Heart left ventricle (tissue), 16 donors: ENCODE data around the gene FRMD8. TPM values are rescaled to one million over a fixed set of nuclear protein-coding genes. Genes with fewer than 3 reads are reported as not detected.
A peak's percentile ranks its signal among the peaks of the same experiment; 100 is the strongest.

Experiments used
- ATAC-seq, 4 donors: fragments of 200-7000 bp; cut with Tn5 transposase; one replicate each; pipeline ENCODE4 v1.9.1; 2020 to 2022; ENCODE audit warnings: moderate library complexity in 4 of 4, mild to moderate bottlenecking in 3 of 4, moderate number of reproducible peaks in 1 of 4
- DNase-seq, 5 donors: peaks; one replicate each; pipeline ENCODE4 v3.0.0-alpha.2; 2020
- H3K27ac ChIP-seq, 12 donors: fragments of 200-600 bp; sonication (generic) in 4 of 12; one replicate each; pipeline versions ENCODE4 v1.5.0 to v1.8.0; 2016 to 2022; ENCODE audit warnings: mild to moderate bottlenecking in 2 of 12
- H3K27me3 ChIP-seq, 9 donors: fragments of 200-600 bp; sonication (generic) in 2 of 9; one replicate each; pipeline versions ENCODE4 v1.5.1 to v1.8.0; 2016 to 2022; ENCODE audit warnings: mild to moderate bottlenecking in 3 of 9
- H3K36me3 ChIP-seq, 9 donors: fragments of 200-600 bp; sonication (generic) in 2 of 9; one replicate each; pipeline versions ENCODE4 v1.5.0 to v1.8.0; 2018 to 2022; ENCODE audit warnings: mild to moderate bottlenecking in 2 of 9
- H3K4me1 ChIP-seq, 12 donors: fragments of 200-600 bp; sonication (generic) in 4 of 12; one replicate each; pipeline versions ENCODE4 v1.5.0 to v1.8.0; 2016 to 2022; ENCODE audit warnings: mild to moderate bottlenecking in 3 of 12
- H3K4me3 ChIP-seq, 12 donors: fragments of 200-600 bp; sonication (generic) in 4 of 12; one replicate each; pipeline versions ENCODE4 v1.5.0 to v1.8.0; 2017 to 2022; ENCODE audit warnings: mild to moderate bottlenecking in 9 of 12, moderate library complexity in 4 of 12
- H3K9me3 ChIP-seq, 12 donors: fragments of 200-600 bp; sonication (generic) in 4 of 12; one replicate each; pipeline versions ENCODE4 v1.5.0 to v1.8.0; 2016 to 2022; ENCODE audit warnings: mild to moderate bottlenecking in 1 of 12
- CTCF ChIP-seq, 12 donors: fragments of 200-600 bp; sonication (generic) in 4 of 12; IDR thresholded peaks; one replicate each; pipeline versions ENCODE4 v1.5.0 to v1.8.0; 2018 to 2022; ENCODE audit warnings: antibody characterized with exemption in 12 of 12, mild to moderate bottlenecking in 5 of 12
- POLR2A ChIP-seq, 2 donors: fragments of 450-650 bp; IDR thresholded peaks; one replicate each; pipeline ENCODE4 v1.6.1; 2017; ENCODE audit warnings: antibody characterized with exemption in 2 of 2, mild to moderate bottlenecking in 2 of 2, moderate library complexity in 2 of 2
- WGBS, 4 donors: extraction: QIAGEN DNeasy Blood & Tissue Kit in 2 of 4; methylation state at CpG; one replicate each; pipeline versions ENCODE4 v1.1.5 to v1.1.7; 2013 to 2018; 5-methylcytosine and 5-hydroxymethylcytosine counted together
- intact Hi-C, 10 donors: fragments of 100-400 bp; cut with DNase I; formaldehyde crosslinking; loops; one replicate each; pipeline versions ENCODE4 v1.11.1 to v1.14.2; 2022
- polyA plus RNA-seq, 2 donors: library from polyadenylated mRNA; stranded (reverse); fragments of 200-250 nt; gene quantifications; one replicate each; pipeline ENCODE4 v1.2.3, GENCODE V29; 2013
- total RNA-seq, 9 donors: library from RNA; depleted of rRNA in 2 of 9; stranded (reverse); fragments of >200 nt in 2 of 9; fragmentation: NEBNext Ultra II Directional in 3 of 9; extraction: Animal tissue kit (Norgen Biotek cat#: 25700) in 3 of 9; gene quantifications; one replicate each; pipeline versions ENCODE4 v1.1.0 to v1.2.4, GENCODE V29; 2016 to 2023
- donor health status: ischemic (EF 13 %, LVEDD 7.1; RV severe dilation, severe dysfunction).
- donor health status: healthy with polysubstance abuse.
- donor health status: DM: no; HTN: yes; CAD: no.
- donor health status: DM: no; HTN: no; CAD: no.
- donor health status: ischemic (EF 25% LVEDD 6.9; RV normal size, moderate dysfunction).
- donor health status: ischemic (EF 25% LVEDD 5.7; RV mildly dilated, moderate dysfunction).
- donor health status: healthy.
- donor health status: DM: yes; HTN: yes; CAD: no.
- donor health status: ischemic (EF 35%, LVEDD 5.7; RV mildly dilated, moderate dysfunction).
- donor health status: nonischemic (EF 11% LVEDD 7.7; RV severe dilation, severe dysfunction).
- donor health status: DM: yes; HTN: yes; CAD: no.
- donor health status: PGD.
- donor health status: ischemic (EF 29% LVEDD 5.4; RV normal size, mild dysfunction).
- donor health status: nonischemic (EF 23%, LVEDD 6.1; RV moderate dilation, normal function).

FRMD8 gene
- total and polyA plus RNA-seq, 11 donors: 6.1 to 24.1 (median 11.3) TPM

GRCh38 chr11:65429068-65429681 is 42.7 kb downstream of the FRMD8 start:
- ATAC-seq (peak in 2 of 4 donors; percentile 2 to 5), DNase-seq (peak in 2 of 5 donors; percentile 28 to 31)
- Histone ChIP-seq H3K9me3 (no peaks in the 10 kb centered on the region), H3K27me3 (no peaks in the 10 kb centered on the region), H3K4me1 (peaks cover 0 to 77% (median 64%) of the 10 kb centered on the region in 12 donors), H3K36me3 (peaks cover 3 to 94% (median 74%) of the 10 kb centered on the region in 9 donors), H3K27ac (peak overlapping the region in 11 of 12 donors; percentile 12 to 100 (median 99)), H3K4me3 (peak overlapping the region in 11 of 12 donors; percentile 75 to 96 (median 91))
- TF ChIP-seq POLR2A (IDR thresholded peaks at IDR 0.05): peak; percentile 8 to 35
- no peak for TF ChIP-seq CTCF (IDR thresholded peaks at IDR 0.05)
- WGBS, 4 donors: 1 to 7% (median 3%) methylated on average over 9 of the region's 9 CpGs
- intact Hi-C loops: no loop called here

DNA sequence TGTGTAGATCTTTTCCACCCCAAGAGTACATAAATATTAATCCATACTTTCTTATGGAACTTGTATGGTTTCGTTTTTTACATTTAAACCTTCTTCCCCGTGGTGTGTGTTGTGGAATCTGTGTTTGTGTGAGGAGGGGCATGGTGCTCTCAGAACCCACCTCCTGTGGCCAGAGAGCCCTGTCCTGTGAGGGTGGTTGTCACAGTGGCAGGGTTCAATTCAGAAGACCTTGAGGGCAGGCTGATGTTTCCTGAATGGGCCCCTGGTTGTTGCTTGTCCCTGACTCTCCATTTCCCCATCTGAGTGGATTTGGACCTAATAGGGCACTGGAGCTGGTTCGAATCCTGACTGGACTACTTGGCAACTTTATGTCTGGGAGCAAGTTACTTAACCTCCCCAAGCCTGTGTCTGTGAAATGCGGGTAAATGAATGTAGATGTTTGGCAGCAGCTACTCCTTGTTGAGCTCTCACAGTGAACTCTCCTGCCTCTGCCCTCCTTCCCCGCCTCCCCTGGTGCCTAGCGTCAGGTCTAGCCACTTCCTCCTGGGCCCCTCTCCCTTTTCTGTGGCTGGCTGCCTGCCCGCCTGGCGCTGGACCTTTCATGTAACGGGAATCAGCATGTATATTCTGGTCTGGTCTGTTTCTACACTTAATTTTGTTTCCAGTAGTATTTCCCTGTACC is 43.4 kb downstream of the FRMD8 start:
- Histone ChIP-seq H3K27ac (peak overlapping the region; percentile 1 to 100 (median 76)), H3K4me1 (peaks cover 0 to 84% (median 71%) of the 10 kb centered on the region in 12 donors), H3K27me3 (no peaks in the 10 kb centered on the region), H3K4me3 (peak overlapping the region in 11 of 12 donors; percentile 10 to 96 (median 84)), H3K9me3 (no peaks in the 10 kb centered on the region), H3K36me3 (peaks cover 6 to 94% (median 81%) of the 10 kb centered on the region in 9 donors)
- WGBS, 4 donors: 1 to 2% (median 1%) methylated on average over 9 of the region's 9 CpGs
- peak; percentile 4 to 47 (median 24) for ATAC-seq
- intact Hi-C loops: no loop called here
- peak in 4 of 5 donors; percentile 77 to 81 (median 79) for DNase-seq
- peak; percentile 43 to 68 for TF ChIP-seq POLR2A (IDR thresholded peaks at IDR 0.05)
- no peak for TF ChIP-seq CTCF (IDR thresholded peaks at IDR 0.05)

DNA sequence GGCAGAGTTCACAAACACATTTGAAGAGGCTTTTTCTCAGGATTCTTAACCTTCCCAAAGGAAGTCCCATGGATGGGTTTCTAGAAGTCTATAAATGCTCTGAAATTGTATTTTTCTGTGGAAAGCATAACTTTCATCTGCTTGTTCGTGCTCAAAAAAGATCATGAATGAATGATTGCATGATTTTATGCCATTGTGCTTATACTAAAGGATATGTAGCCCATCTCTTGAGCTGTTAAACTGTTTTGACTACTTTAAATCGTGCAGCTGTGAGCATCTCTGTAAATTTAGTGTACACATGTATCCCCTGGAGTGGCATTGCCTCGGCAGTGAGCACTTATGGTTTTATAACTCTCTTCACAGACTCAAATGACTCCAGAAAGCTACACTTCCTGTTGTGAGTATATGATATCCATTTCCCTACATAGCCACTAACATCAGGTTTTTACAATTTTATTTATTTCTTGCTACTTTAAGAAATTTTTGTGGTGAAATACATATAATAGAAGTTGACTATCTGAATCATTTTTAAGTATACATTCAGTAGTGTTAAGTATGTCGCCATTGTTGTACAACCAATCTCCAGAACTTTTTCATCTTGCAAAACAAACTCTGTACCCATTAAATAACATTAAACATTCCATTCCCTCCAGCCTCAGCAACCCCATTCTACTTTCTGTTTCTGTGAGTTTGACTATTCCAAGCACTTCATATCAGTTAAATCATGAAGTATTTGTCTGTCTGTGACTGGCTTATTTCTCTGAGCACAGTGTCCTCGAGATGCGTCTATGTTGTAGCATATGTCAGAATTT is 44.2 kb downstream of the FRMD8 start:
- no peaks in the 10 kb centered on the region for H3K27me3 ChIP-seq
- peak overlapping the region in 11 of 12 donors; percentile 10 to 96 (median 84) for H3K4me3 ChIP-seq
- ATAC-seq (no peak), DNase-seq (peak in 1 of 5 donors; percentile 15)
- no peaks in the 10 kb centered on the region for H3K9me3 ChIP-seq
- TF ChIP-seq POLR2A (IDR thresholded peaks at IDR 0.05) (no peak), CTCF (IDR thresholded peaks at IDR 0.05) (no peak)
- H3K4me1 ChIP-seq: peaks cover 0 to 92% (median 79%) of the 10 kb centered on the region in 12 donors
- H3K36me3 ChIP-seq: peaks cover 2 to 94% (median 81%) of the 10 kb centered on the region in 9 donors
- peak overlapping the region; percentile 1 to 100 (median 76) for H3K27ac ChIP-seq
- WGBS, 4 donors: 10 to 19% (median 12%) methylated on average over 6 of the region's 6 CpGs
- intact Hi-C loops: no loop called here
